ENCODE data around the gene SLC35F1. TPM values are rescaled to one million over a fixed set of nuclear protein-coding genes. Genes with fewer than 3 reads are reported as not detected.

Gene SLC35F1
- total RNA-seq (2014; rRNA removed; shearing (Covaris generic)), result 2.9 and 3.9 TPM in 2 replicates

DNA sequence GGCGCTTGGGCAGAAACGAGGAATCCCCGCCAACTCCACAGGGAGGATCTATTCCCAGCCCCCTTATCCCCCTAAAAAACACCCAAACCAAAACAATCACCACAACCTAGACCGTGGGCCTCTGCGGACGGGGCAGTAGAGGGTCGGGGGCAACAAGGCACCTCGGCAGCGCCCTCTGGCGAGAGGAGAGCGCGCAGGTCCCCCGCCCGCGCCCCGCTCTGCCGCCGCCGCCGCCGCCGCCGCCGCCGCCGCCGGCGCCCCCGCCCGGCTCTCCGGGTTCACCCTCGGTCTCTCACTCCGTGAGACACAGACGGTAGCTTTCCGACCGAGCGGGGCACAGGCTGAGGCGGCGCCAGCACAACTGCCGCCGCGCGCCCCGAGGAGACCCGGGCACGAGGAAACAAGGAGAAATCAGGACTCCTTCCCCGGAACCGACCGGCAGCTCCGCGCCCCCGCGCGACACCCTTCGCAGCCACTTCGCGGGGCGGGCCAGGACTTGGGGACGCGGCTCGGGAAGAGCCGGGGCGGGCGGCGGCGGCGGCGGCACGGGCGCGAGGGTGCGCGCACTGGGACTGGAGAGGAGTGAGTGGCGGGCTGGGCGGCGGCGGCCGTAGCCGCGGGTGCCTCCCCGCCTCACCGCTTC, at the start of gene SLC35F1:
Gene SLC35F1, plus strand, starts transcription at position 307 of the 643 bp plus-strand sequence.

Other genes starting within 250 kb of the SLC35F1 start
- 7.2 and 8.1 TPM in 2 replicates for gene NUS1, start 231.8 kb upstream of the SLC35F1 start, total RNA-seq (2014; rRNA removed; shearing (Covaris generic))